Erythroblast (primary cell): ENCODE measurements around the gene PLEKHM3.

Source experiments
- GATA1 ChIP-seq: IDR thresholded peaks from 2 replicates; pipeline ENCODE4 v1.6.1; 2011; ENCODE audit warnings: low read depth, mild to moderate bottlenecking, control low read depth, low read length, moderate library complexity
- POLR2A ChIP-seq: IDR thresholded peaks from 2 replicates; pipeline ENCODE4 v1.6.1; 2011; ENCODE audit warnings: mild to moderate bottlenecking, low read length

- TF ChIP-seq POLR2A, result no peak
- TF ChIP-seq GATA1, result no peak
Measured at GRCh38 chr2:207921606-207922005, 103.7 kb downstream of the PLEKHM3 start.
